GM21423 (cell line): ENCODE data around the gene CACNG6.
"Not testable (repeated sequence)": the region's sequence is repeated elsewhere in the genome, so short reads cannot be mapped to it uniquely, and the experiment has no call there.

Experiments
- ATAC-seq: cut with Tn5 transposase; IDR thresholded peaks from one replicate; pipeline ENCODE4 v1.9.1; 2021; ENCODE audit warnings: mild to moderate bottlenecking, moderate library complexity; ENCODE audit not compliant: unreplicated experiment

Gene CACNG6

GRCh38 chr19:53999694-54000093 is 8.3 kb downstream of the CACNG6 start:
- no peak for ATAC-seq

DNA sequence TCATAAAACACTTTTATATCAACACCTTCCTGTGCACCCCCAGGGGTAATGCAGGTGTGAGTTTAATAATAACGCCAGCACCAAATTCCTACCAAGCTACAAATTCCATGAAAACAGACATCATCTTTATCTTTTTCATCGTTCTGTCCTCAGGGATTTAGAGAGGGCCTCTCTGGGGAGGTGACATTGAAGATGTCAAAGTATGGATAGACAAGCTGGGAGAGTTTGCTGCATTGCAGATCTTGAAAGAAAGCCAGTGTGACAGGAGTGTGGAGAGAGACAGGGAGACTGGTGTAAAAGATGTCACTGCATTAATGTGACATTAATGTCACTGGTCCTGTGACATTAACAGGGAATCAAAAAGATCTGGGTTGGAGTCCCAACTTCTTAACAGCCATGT is 10.1 kb downstream of the CACNG6 start:
- no peak for ATAC-seq

DNA sequence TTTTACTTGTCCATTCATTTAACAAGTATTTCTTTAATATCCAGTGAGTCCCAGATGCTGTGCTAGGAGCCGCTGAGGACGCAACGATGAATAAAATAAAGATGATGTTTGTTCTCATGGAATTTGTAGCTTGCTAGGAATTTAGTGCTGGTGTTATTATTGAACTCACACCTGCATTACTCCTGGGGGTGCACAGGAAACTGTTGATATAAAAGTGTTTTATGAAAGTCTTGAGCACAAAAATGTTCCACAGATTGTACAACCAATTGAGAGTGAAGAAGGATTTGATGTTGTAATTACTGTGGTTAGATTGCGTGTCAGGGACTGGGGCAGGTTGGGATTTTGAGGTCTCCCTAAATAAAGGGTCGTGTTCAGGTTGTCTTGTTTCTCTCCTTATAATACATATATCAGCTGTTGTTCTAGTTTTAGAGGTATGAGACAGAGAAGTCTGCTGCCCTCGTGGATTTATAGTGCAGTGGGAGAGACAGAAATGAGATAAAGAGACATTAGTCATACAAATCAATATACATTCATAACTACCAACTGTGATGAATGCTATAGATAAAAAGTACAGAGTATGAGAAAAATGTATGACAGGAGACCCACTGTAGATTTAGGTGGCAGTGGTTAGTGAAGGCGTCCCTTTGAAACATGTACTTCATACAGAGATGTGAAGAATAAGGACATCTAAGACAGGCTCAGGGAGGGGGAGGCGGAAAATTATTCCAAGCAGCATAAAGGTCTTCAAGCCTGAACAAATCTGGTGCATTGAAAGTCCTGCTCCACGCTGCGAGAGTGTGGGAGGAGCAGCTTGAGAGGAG is 11.3 kb downstream of the CACNG6 start:
- no peak for ATAC-seq

- ATAC-seq, result no peak
Measured at GRCh38 chr19:54009440-54009839, 18.0 kb downstream of the CACNG6 start.

DNA sequence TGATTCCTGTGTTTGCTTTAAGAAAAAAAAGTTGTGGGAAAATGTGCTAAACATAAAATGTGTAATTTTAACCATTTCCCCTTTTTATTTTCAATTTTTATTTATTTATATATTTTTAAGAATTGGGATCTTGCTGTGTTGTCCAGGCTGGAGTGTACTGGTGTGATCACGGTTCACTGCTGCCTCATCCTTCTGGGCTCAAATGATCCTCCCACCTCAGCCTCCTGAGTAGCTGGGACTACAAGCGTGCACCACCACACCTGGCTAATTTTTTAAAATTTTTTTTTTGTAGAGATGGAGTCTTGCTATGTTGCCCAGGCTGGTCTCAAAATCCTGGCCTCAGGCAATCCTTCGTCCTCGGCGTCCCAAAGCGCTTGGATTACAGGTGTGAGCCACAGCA is 19.0 kb downstream of the CACNG6 start:
- ATAC-seq, result no peak

DNA sequence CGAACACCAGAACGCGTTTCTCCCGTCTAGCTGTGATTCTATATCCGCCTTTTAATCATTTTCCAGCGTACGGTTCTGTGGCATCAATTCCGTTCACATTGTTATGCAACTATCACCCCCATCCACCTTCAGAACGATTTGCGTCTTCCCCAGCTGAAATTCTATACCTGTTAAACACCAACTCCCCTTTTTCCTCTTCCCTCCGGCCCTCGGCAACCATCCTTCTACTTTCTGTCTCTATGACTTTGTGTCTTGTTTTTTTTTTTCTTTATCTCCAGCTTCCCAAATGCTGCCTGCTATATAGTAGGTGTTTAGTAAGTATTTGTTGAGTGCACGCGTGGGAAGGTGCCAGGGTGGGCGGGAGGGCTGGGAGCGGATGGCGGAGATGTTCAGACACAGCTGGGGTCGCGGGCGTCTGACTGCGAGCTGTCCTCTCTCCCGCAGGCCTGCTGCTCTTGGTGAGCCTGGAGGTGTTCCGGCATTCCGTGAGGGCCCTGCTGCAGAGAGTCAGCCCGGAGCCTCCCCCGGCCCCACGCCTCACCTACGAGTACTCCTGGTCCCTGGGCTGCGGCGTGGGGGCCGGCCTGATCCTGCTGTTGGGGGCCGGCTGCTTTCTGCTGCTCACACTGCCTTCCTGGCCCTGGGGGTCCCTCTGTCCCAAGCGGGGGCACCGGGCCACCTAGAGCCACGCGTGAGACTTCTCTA is 20.2 kb downstream of the CACNG6 start:
- no peak for ATAC-seq

GRCh38 chr19:54013866-54014265 is 22.4 kb downstream of the CACNG6 start:
- no peak for ATAC-seq

DNA sequence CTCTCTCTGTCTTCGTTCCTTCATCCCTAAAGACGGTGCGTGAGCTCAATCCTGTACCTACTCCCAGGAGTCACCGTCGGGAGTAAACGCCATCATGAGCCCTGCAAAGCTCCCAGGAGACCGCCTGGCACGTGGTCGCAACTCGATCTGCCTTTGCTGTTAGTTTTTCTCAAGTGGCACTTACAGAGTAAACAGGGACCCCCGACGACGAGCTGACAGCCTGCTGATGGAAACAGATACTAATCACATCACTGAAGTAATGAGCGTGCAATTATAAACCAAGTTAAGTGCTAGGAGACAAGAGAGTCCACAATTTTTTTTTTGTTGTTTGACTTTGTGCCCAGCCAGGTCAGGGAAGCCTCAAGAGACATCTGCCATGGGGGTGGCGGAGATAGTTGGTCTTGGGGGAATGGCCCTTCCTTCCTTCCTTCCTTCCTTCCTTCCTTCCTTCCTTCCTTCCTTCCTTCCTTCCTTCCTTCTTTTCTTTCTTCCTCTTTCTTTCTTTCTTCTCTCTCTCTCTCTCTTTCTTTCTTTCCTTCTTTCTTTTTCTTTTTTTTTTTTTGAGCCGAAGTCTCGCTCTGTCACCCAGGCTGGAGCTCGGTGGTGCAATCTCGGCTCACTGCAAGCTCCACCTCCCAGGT is 23.6 kb downstream of the CACNG6 start:
- no peak for ATAC-seq

DNA sequence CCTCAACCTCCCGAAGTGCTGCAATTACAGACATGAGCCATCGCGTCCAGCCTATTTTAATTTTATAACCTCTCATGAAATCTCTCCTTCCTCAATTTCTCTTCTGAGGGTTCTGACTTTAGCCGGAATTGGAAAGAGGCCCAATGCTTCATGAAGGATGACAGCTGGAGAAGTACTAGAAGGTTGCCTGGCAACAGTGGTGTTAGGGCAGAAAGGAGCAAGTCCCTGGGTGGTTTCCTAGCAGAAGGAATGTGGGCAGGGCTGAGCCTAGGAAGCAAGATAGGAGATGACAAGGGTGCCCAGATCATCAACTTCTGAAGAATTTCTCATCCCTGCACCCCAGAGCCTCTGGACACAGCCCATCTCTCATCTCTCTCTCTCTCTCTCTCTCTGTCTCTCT is 25.8 kb downstream of the CACNG6 start:
- no peak for ATAC-seq

DNA sequence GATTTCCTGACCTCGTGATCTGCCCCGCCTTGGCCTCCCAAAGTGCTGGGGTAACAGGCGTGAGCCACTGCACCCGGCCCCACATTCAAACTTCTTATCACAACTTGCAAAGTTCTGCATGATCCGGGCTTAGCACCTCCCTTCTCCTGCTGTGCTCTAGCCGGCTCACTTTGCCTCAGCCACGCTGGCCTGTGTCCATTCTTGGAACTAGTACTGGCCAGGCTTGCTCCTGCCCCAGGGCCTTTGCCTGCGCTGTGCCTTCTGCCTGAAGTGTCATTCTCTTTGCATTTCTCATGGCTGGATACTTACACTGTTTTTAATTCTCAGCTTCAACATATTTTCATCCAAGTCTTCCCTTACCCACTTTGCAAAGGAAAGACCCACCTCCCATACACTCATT is 29.9 kb downstream of the CACNG6 start:
- ATAC-seq, result no peak

DNA sequence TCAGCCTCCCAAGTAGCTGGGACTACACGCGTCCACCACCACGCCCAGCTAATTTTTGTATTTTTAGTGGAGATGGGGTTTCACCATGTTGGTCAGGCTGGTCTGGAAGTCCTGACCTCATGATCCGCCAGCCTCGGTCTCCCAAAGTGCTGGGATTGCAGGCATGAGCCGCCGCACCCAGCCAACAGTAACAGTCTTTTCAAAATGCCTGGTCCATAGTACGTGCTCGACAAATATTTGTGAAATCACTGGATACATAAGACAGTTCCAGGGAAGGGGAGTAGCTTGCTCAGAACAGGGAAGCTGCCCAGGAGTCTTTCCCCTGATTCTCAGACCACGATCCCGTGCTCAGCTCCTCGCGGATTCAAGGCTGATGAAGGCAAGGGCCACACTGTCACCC is 30.5 kb downstream of the CACNG6 start:
- ATAC-seq, result no peak

GRCh38 chr19:54023191-54023590 is 31.8 kb downstream of the CACNG6 start:
- no peak for ATAC-seq

DNA sequence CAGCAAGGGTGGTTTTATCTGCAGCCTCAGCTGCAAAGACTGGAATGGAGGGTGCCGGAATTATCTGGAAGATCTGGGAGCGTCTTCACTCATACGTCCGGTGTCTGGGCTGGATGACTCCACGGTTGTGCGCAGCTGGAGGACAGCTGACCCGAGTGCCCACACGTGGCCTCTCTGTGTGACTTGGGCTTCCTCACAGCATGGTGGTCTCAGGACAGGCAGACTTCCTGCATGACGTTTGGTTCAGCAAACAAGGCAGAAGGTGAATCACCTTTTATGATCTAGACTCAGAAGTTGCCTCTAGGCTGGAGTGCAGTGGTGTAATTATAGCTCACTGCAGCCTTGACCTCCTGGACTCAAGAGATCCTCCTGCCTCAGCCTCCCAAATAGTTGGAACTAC is 33.2 kb downstream of the CACNG6 start:
- ATAC-seq, result no peak

DNA sequence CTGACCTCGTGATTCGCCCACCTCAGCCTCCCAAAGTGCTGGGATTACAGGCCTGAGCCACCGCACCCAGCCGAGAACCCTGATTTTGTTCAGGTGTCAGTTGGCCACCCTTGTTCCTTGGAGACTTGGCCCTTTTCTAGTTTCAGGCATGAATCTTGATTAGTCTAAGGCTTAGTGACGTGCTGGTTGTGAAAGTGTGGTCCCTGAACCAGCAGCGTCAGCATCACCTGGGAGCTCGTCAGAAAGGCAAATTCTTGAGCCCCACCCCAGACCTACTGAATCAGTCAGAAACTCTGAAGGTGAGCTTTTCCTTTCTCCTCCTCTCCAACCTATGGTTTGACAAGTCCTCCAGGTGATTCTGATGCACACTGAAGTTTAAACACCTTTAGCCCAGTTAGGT is 35.2 kb downstream of the CACNG6 start:
- ATAC-seq, result no peak

DNA sequence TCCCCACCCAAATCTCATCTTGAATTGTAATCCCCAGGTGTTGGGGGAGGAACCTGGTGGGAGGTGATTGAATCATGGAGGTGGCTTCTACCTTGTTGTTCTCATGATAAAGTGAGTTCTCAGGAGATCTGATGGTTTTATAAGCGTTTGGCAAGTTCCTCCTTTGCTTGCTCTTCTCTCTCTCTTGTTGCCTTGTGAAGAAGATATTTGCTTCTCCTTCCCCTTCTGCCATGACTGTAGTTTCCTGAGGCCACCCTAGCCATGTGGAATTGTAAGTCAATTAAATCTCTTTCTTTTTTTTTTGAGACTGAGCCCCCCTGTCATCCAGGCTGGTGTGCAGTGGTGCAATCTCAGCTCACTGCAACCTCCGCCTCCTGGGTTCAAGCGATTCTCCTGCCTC is 37.9 kb downstream of the CACNG6 start:
- no peak for ATAC-seq

DNA sequence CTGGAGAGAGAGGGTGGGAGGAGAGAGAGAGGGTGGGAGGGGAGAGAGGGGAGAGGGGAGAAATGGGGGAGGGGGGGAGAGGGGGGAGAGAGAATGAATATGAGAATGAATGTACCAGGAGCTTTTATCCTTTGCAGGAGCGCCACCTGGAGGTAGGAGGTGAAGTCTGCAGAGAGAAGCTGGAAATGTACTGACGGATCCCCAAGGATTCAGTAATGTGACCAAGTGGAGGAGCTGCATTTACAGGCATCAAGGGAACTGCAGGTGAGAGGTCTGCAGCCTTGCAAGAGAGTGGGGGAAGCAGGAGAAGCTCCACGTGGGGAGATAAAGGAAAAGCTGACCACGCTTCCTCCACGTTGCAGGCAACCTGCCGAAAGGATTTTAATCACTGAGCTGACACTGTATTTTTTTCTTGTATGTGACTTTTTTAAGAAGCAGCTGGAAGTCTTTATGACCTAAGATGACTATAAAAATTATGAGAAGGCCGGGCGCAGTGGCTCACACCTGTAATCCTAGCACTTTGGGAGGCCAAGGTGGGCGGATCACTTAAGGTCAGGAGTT is 38.6 kb downstream of the CACNG6 start:
- ATAC-seq, result no peak

DNA sequence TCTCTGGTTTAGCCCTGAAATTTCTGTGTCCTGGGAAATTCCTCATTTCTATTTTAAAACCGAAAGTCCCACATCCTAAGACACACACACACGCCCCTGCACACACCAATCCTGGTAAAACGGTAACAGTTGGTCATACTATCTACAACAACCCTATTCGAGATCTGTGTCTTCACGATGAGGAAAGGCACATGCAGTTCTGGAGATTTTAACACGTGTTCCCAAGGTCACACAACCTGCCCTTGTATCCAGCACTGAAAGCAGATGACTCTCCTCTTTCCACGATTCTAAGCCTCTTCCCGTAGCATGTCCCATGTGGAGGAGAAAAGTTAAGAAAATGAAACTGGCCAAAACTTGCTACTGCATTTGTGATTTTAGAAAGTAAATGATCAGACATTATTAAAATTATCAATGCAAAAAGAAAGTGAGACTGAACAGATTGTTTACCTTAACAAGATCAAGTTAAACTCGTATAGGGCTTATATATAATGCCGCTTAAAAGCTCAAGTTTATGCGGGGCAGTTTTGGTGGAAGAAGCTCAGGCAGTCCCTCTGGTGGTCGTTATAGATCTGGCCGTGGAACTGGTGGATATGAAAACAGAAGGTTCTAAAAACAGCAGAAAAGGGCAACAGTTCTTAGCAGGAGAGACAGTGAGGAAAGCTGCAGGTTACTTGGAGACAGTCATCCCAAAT is 39.6 kb downstream of the CACNG6 start:
- no peak for ATAC-seq

DNA sequence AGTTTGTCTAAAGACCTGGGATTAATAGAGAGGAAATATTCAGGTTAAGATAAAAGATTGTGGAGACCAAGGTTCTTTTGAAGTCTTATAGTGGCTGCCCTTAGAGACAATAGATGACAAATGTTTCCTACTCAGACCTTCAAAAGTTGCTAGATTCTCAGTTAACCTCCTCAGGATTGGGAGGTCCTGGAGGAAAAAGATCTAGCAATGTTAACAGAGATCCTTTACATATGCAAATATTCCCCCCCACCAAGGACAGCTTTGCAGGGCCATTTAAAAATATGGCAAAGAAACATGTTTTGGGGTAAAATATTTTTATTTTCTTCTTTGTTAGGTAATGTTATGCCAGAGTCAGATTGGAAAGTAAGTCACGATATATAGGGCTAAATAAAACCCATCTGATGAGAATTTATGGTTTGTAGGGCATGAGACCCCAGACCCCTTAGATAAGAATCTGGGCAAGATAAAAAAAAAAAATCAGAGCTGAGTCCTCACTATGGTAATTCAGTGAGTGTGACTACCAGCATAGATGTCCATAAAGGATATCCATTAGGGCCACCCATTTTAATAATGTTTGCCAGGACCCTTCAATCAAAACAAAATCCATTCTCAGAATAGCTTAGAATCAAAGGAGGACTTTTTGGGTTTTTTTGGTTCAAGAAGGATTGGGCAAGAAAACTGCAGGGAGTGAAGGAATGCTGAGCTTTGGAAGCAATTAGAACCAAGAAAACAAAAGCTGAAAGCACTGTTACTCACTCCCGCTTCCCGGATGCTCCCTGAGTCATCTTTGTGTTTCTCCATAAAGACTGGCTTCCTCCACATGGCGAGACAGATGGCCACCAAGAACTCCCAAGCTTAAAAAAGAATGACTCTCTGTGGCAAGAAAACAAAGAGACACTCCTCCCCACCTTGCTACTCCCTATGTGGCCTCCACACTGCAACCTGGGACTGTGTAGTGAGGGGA is 44.1 kb downstream of the CACNG6 start:
- no peak for ATAC-seq

- not testable (repeated sequence) for ATAC-seq
Measured at GRCh38 chr19:54036542-54036941, 45.1 kb downstream of the CACNG6 start.

- ATAC-seq, result no peak
Measured at GRCh38 chr19:54040003-54040402, 48.6 kb downstream of the CACNG6 start.
